HEK293 (cell line): ENCODE results near the gene KLHL29.

Source experiments
- CTCF ChIA-PET: fragments of 350-600 bp; formaldehyde crosslinking; extraction: SDS; loops from one replicate; lab custom pipeline; 2021; ENCODE audit warnings: antibody characterized with exemption; lab: Yijun Ruan, JAX
- POLR2A ChIA-PET: fragments of 300-600 bp; formaldehyde crosslinking; extraction: SDS; loops from one replicate; lab custom pipeline; 2020; ENCODE audit warnings: antibody characterized with exemption, inconsistent platforms; lab: Yijun Ruan, JAX
- H3K27ac ChIP-seq: fragments of 200-500 bp; sonication (Bioruptor generic); 2 replicates; pipeline ENCODE4 v1.5.1; 2014; ENCODE audit warnings: low read depth, low read length, control low read depth, inconsistent platforms; ENCODE audit errors: extremely low read depth
- H3K36me3 ChIP-seq, 2 experiments: fragments of 200-500 bp in 1 of 2; sonication (Bioruptor generic) in 1 of 2; 1 replicate in 1 of 2; 2 replicates in 1 of 2; pipeline ENCODE4 v1.5.1; 2014 to 2017; ENCODE audit warnings: inconsistent platforms in 2 of 2, low read length in 2 of 2; ENCODE audit not compliant: control insufficient read depth in 2 of 2, insufficient read depth in 1 of 2
- H3K4me1 ChIP-seq: fragments of 200-500 bp; sonication (Bioruptor generic); 2 replicates; pipeline ENCODE4 v1.5.1; 2014; ENCODE audit warnings: mild to moderate bottlenecking, low read length, inconsistent platforms; ENCODE audit not compliant: control insufficient read depth, insufficient read depth
- H3K4me3 ChIP-seq: 2 replicates; pipeline ENCODE4 v1.5.1; 2011; ENCODE audit warnings: low read depth, mild to moderate bottlenecking, control low read depth, low read length, moderate library complexity
- H3K9me3 ChIP-seq: fragments of 200-500 bp; sonication (Bioruptor generic); 2 replicates; pipeline ENCODE4 v1.5.1; 2014; ENCODE audit warnings: low read depth, low read length, inconsistent platforms; ENCODE audit not compliant: control insufficient read depth, insufficient read depth
- GLIS1 ChIP-seq: fragments of 450-650 bp; formaldehyde crosslinking; IDR thresholded peaks from 2 replicates; pipeline ENCODE4 v1.5.1; 2016; ENCODE audit warnings: missing biosample characterization, missing genetic modification characterization
- KLF10 ChIP-seq: fragments of 450-650 bp; IDR thresholded peaks from 2 replicates; pipeline ENCODE4 v1.5.1; 2018; ENCODE audit warnings: missing biosample characterization, mild to moderate bottlenecking, missing genetic modification characterization
- MZF1 ChIP-seq: fragments of 450-650 bp; formaldehyde crosslinking; IDR thresholded peaks from 2 replicates; pipeline ENCODE4 v1.5.1; 2017; ENCODE audit warnings: missing biosample characterization, missing genetic modification characterization, borderline replicate concordance
- ZBTB8A ChIP-seq: fragments of 450-650 bp; formaldehyde crosslinking; IDR thresholded peaks from 2 replicates; pipeline ENCODE4 v1.5.1; 2016; ENCODE audit warnings: missing biosample characterization, missing genetic modification characterization
- ZNF112 ChIP-seq: fragments of 450-650 bp; formaldehyde crosslinking; IDR thresholded peaks from 2 replicates; pipeline ENCODE4 v1.5.0; 2017; ENCODE audit warnings: missing biosample characterization, missing genetic modification characterization
- ZNF114 ChIP-seq: fragments of 450-650 bp; formaldehyde crosslinking; IDR thresholded peaks from 2 replicates; pipeline ENCODE4 v1.5.0; 2017; ENCODE audit warnings: missing biosample characterization, missing genetic modification characterization
- ZNF174 ChIP-seq: fragments of 450-650 bp; formaldehyde crosslinking; IDR thresholded peaks from 2 replicates; pipeline ENCODE4 v1.5.0; 2017; ENCODE audit warnings: missing biosample characterization, mild to moderate bottlenecking, missing genetic modification characterization
- ZNF175 ChIP-seq: fragments of 450-650 bp; formaldehyde crosslinking; IDR thresholded peaks from 2 replicates; pipeline ENCODE4 v1.5.1; 2016; ENCODE audit warnings: missing biosample characterization, missing genetic modification characterization
- ZNF366 ChIP-seq: fragments of 450-650 bp; formaldehyde crosslinking; conservative IDR thresholded peaks from 2 replicates; pipeline ENCODE4 v1.5.1; 2016; ENCODE audit warnings: missing biosample characterization, missing genetic modification characterization
- ZNF48 ChIP-seq: fragments of 450-650 bp; formaldehyde crosslinking; IDR thresholded peaks from 2 replicates; pipeline ENCODE4 v1.5.1; 2016; ENCODE audit warnings: missing biosample characterization, missing genetic modification characterization
- ZNF529 ChIP-seq: fragments of 450-650 bp; formaldehyde crosslinking; IDR thresholded peaks from 2 replicates; pipeline ENCODE4 v1.5.1; 2017; ENCODE audit warnings: missing genetic modification characterization, missing biosample characterization; ENCODE audit not compliant: insufficient replicate concordance
- ZNF555 ChIP-seq: fragments of 450-650 bp; formaldehyde crosslinking; conservative IDR thresholded peaks from 2 replicates; pipeline ENCODE4 v1.5.1; 2017; ENCODE audit warnings: missing biosample characterization, mild to moderate bottlenecking, missing genetic modification characterization, inconsistent platforms
- ZNF600 ChIP-seq: fragments of 450-650 bp; formaldehyde crosslinking; IDR thresholded peaks from 2 replicates; pipeline ENCODE4 v1.5.1; 2016; ENCODE audit warnings: missing biosample characterization, missing genetic modification characterization
- ZNF623 ChIP-seq: fragments of 450-650 bp; formaldehyde crosslinking; IDR thresholded peaks from 2 replicates; pipeline ENCODE4 v1.5.1; 2016; ENCODE audit warnings: missing biosample characterization, missing genetic modification characterization
- ZNF626 ChIP-seq: fragments of 450-650 bp; sonication (Bioruptor Pico); formaldehyde crosslinking; IDR thresholded peaks from 2 replicates; pipeline ENCODE4 v1.5.1; 2018; ENCODE audit warnings: missing biosample characterization, missing genetic modification characterization, inconsistent platforms
- ZNF654 ChIP-seq: fragments of 450-650 bp; formaldehyde crosslinking; IDR thresholded peaks from 2 replicates; pipeline ENCODE4 v1.5.1; 2016; ENCODE audit warnings: low read depth, missing biosample characterization, missing genetic modification characterization
- ZNF664 ChIP-seq: fragments of 450-650 bp; formaldehyde crosslinking; IDR thresholded peaks from 2 replicates; pipeline ENCODE4 v1.5.1; 2016; ENCODE audit warnings: missing biosample characterization, missing genetic modification characterization
- ZNF747 ChIP-seq: fragments of 450-650 bp; formaldehyde crosslinking; IDR thresholded peaks from 2 replicates; pipeline ENCODE4 v1.5.1; 2016; ENCODE audit warnings: missing biosample characterization, missing genetic modification characterization
- ZNF791 ChIP-seq: fragments of 450-650 bp; formaldehyde crosslinking; IDR thresholded peaks from 2 replicates; pipeline ENCODE4 v1.5.1; 2016; ENCODE audit warnings: missing biosample characterization, missing genetic modification characterization
- TF ChIP-seq, protein P1 (sequence below): fragments of 450-650 bp; formaldehyde crosslinking; IDR thresholded peaks from 2 replicates; pipeline ENCODE4 v1.5.1; 2016; ENCODE audit warnings: missing biosample characterization, missing genetic modification characterization
- TF ChIP-seq, protein P2 (sequence below): fragments of 450-650 bp; formaldehyde crosslinking; IDR thresholded peaks from 2 replicates; pipeline ENCODE4 v1.5.1; 2016; ENCODE audit warnings: missing biosample characterization, missing genetic modification characterization, low read depth
- TF ChIP-seq, protein P3 (sequence below): fragments of 450-650 bp; formaldehyde crosslinking; IDR thresholded peaks from 2 replicates; pipeline ENCODE4 v1.5.0; 2017; ENCODE audit warnings: missing biosample characterization, missing genetic modification characterization, borderline replicate concordance
- TF ChIP-seq, protein P4 (sequence below): IDR thresholded peaks from 2 replicates; pipeline ENCODE4 v1.6.1; 2011; ENCODE audit warnings: mild to moderate bottlenecking, low read depth, low read length, borderline replicate concordance

KLHL29 gene

DNA sequence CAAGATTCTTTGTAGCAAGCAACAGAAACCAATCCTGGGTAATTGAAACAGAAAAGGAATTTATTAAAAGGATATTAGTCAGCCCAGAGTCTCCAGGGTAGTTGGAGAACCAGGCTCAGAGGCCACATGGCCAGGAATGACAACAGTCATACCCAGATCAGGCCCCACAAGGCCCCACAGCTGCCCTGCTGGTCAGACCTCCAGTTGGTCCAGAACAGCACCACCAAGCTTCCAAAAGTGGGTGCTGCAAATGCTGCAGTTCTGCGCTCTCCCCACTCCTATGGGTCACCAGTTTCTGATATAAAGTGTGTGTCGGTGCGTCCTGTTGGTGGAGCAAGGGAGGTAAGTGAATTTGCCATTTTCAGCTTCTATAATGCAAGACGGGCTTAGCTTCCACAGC is 29.9 kb downstream of the KLHL29 start:
- no peak overlapping the region for H3K27ac ChIP-seq
- H3K36me3 ChIP-seq: no peaks in the 10 kb centered on the region
- H3K4me3 ChIP-seq: no peak overlapping the region
- no peak for TF ChIP-seq ZNF48 (tag by site-specific recombination)
- peak; percentile 23; the same call in 1 of the 2 replicates for TF ChIP-seq GLIS1
- TF ChIP-seq, protein P1, sequence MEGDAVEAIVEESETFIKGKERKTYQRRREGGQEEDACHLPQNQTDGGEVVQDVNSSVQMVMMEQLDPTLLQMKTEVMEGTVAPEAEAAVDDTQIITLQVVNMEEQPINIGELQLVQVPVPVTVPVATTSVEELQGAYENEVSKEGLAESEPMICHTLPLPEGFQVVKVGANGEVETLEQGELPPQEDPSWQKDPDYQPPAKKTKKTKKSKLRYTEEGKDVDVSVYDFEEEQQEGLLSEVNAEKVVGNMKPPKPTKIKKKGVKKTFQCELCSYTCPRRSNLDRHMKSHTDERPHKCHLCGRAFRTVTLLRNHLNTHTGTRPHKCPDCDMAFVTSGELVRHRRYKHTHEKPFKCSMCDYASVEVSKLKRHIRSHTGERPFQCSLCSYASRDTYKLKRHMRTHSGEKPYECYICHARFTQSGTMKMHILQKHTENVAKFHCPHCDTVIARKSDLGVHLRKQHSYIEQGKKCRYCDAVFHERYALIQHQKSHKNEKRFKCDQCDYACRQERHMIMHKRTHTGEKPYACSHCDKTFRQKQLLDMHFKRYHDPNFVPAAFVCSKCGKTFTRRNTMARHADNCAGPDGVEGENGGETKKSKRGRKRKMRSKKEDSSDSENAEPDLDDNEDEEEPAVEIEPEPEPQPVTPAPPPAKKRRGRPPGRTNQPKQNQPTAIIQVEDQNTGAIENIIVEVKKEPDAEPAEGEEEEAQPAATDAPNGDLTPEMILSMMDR: 0 out of 2 replicates have a peak, but pooled peaks have one; percentile 15
- no peak for TF ChIP-seq ZNF529 (tag by site-specific recombination)
- H3K9me3 ChIP-seq: no peaks in the 10 kb centered on the region
- ChIA-PET POLR2A (interaction anchor here (1.4 kb wide), 1 partner anchor 22 kb away, joined by 3 read pairs; no protein-coding TSS in a partner anchor), CTCF (interaction anchor here (0.9 to 1.2 kb wide), 4 partner anchors 12 to 257 kb away, joined by 3 read pairs; no protein-coding TSS in a partner anchor)
- no peaks in the 10 kb centered on the region for H3K4me1 ChIP-seq

DNA sequence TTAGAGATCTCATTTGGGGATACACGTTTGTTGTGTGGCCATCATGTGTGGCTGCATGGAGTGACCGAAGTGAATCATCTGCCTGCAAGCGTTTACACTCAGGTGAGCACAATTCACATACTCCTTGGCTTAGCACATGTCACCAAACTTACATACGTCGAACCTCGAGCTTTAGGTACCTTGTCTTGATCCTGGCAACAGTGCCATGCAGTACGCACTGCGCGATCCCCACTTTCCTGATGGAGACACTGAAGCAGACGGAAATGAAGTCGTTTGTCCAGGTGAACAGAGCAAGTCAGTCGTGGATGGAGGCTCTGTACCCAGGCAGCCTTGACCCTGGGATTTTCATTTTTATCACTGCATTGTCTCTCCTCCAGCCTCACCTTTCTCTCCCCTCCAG is 32.3 kb downstream of the KLHL29 start:
- Histone ChIP-seq H3K27ac (no peak overlapping the region), H3K36me3 (no peaks in the 10 kb centered on the region; a peak in 1 of 3 replicates), H3K4me3 (no peak overlapping the region), H3K9me3 (no peaks in the 10 kb centered on the region), H3K4me1 (no peaks in the 10 kb centered on the region)
- TF ChIP-seq ZNF747 (tag by site-specific recombination) (no peak), ZNF626 (no peak)
- ChIA-PET POLR2A (no interaction called here), CTCF (interaction anchor here (0.6 kb wide), 1 partner anchor 207 kb away, joined by 3 read pairs; no protein-coding TSS in a partner anchor)

DNA sequence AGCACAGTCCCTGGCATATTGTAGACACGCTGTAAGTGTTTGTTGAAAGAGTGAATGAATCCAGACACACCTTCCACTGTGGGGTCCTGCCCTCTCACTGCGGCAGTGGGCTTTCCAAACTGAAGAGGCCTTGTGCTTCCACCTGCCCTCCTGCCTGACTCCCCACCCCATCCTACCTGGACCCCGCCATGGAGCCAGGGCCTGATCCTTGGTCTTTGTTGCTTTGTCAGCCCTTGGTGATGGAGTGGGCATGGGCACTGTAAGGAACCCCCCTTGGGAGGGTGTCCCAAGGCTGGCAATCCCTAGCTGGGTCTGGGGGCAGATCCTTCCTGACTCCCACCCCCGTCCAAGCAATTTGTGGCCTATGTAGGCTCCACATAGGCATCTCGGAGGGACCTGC is 33.1 kb downstream of the KLHL29 start:
- H3K36me3 ChIP-seq: no peaks in the 10 kb centered on the region; a peak in 1 of 3 replicates
- H3K4me1 ChIP-seq: no peaks in the 10 kb centered on the region
- CTCF ChIA-PET: interaction anchor here (0.6 kb wide), 1 partner anchor 206 kb away, joined by 3 read pairs; no protein-coding TSS in a partner anchor
- H3K4me3 ChIP-seq: no peak overlapping the region
- no peaks in the 10 kb centered on the region for H3K9me3 ChIP-seq
- TF ChIP-seq ZNF114 (tag by site-specific recombination) (no peak), KLF10 (tag by site-specific recombination) (no peak), ZNF664 (tag by site-specific recombination) (no peak), ZNF174 (no peak), ZNF175 (tag by site-specific recombination) (no peak), ZNF623 (no peak), ZBTB8A (tag by site-specific recombination) (no peak), ZNF366 (no peak), ZNF791 (tag by site-specific recombination) (no peak)
- TF ChIP-seq, protein P2, sequence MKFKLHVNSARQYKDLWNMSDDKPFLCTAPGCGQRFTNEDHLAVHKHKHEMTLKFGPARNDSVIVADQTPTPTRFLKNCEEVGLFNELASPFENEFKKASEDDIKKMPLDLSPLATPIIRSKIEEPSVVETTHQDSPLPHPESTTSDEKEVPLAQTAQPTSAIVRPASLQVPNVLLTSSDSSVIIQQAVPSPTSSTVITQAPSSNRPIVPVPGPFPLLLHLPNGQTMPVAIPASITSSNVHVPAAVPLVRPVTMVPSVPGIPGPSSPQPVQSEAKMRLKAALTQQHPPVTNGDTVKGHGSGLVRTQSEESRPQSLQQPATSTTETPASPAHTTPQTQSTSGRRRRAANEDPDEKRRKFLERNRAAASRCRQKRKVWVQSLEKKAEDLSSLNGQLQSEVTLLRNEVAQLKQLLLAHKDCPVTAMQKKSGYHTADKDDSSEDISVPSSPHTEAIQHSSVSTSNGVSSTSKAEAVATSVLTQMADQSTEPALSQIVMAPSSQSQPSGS (tag by site-specific recombination): no peak
- H3K27ac ChIP-seq: no peak overlapping the region
- POLR2A ChIA-PET: no interaction called here

DNA sequence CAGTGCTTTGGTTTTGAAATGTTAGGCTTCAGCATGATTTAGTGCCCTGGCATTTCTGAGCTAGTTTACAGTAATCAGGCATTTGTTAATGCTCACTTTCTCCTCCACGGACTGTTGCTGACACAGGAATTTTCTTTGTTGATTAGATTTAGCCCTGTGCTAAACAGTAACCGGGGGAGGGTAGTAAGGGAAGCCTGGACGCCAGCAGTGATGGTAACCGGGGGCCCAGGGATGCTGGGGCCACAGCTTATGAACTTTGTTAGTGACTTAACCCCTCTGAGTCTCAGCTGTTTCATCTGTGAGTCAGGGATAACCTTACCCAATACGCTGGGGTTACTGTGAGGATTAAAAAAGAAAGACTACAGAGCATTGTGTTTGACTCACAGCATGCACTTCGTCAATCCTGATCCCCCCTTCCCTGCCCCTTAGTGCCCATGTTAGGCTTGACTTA is 33.5 kb downstream of the KLHL29 start:
- no peak overlapping the region for H3K4me3 ChIP-seq
- no peaks in the 10 kb centered on the region; a peak in 1 of 3 replicates for H3K36me3 ChIP-seq
- ChIA-PET POLR2A (no interaction called here), CTCF (no interaction called here)
- H3K4me1 ChIP-seq: no peaks in the 10 kb centered on the region
- no peaks in the 10 kb centered on the region for H3K9me3 ChIP-seq
- H3K27ac ChIP-seq: no peak overlapping the region
- TF ChIP-seq ZNF654 (no peak), MZF1 (tag by site-specific recombination) (no peak), ZNF555 (tag by site-specific recombination) (no peak), ZNF112 (tag by site-specific recombination) (no peak), ZNF600 (no peak), ZNF623 (no peak)
- TF ChIP-seq, protein P3, sequence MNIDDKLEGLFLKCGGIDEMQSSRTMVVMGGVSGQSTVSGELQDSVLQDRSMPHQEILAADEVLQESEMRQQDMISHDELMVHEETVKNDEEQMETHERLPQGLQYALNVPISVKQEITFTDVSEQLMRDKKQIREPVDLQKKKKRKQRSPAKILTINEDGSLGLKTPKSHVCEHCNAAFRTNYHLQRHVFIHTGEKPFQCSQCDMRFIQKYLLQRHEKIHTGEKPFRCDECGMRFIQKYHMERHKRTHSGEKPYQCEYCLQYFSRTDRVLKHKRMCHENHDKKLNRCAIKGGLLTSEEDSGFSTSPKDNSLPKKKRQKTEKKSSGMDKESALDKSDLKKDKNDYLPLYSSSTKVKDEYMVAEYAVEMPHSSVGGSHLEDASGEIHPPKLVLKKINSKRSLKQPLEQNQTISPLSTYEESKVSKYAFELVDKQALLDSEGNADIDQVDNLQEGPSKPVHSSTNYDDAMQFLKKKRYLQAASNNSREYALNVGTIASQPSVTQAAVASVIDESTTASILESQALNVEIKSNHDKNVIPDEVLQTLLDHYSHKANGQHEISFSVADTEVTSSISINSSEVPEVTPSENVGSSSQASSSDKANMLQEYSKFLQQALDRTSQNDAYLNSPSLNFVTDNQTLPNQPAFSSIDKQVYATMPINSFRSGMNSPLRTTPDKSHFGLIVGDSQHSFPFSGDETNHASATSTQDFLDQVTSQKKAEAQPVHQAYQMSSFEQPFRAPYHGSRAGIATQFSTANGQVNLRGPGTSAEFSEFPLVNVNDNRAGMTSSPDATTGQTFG (tag by site-specific recombination): no peak
- TF ChIP-seq, protein P4, sequence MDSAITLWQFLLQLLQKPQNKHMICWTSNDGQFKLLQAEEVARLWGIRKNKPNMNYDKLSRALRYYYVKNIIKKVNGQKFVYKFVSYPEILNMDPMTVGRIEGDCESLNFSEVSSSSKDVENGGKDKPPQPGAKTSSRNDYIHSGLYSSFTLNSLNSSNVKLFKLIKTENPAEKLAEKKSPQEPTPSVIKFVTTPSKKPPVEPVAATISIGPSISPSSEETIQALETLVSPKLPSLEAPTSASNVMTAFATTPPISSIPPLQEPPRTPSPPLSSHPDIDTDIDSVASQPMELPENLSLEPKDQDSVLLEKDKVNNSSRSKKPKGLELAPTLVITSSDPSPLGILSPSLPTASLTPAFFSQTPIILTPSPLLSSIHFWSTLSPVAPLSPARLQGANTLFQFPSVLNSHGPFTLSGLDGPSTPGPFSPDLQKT: no peak
